Measurements from ENCODE around the gene POLG. TPM values are rescaled to one million over a fixed set of nuclear protein-coding genes. Genes with fewer than 3 reads are reported as not detected.
A peak's percentile ranks its signal among the peaks of the same experiment; 100 is the strongest.

Gene POLG
- total RNA-seq, 1 donor from 2014 or later = 73.5 TPM

DNA sequence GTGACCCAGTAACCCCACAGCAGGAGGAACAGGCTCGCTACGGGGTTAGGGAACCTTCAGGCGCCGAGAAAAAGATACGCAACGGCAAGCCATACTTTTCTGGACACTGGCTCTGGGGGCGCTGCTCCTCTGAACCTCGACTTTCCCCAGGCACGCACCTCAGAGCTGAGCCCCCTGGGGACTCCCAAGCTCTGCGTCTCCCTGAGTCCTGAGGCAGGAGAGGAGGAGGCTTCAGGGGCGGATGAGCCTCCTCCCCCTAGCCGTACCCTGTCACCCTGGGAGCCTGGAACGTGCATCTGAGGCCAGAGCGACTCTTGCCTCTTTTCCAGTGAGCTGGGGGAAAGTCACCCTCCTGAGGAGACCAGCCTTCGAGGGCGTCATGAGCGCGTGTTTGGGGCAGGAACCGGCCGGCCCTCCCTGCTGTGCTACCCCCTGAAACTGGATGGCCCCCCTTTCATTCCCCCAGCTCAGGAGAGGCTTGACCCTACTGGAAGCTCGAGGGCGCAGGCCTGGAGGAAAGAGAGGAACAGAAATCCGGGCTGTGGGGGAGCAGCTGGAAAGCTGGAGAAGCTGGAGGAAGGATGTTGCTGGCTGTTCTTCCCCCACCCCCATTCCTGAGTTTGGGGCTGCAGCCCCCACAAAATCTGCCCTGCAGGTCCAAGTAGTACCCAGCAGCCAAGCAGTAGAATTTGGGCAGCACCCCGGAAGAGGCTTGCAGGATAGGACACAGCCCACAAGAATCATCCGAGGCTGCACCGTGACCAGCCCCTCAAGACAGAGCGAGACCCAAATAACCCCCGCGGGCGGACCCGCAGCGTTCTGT is 25.1 kb upstream of the POLG start:
- H3K9me3 Mint-ChIP-seq = no peaks in the 10 kb centered on the region
- TF ChIP-seq, protein P1, sequence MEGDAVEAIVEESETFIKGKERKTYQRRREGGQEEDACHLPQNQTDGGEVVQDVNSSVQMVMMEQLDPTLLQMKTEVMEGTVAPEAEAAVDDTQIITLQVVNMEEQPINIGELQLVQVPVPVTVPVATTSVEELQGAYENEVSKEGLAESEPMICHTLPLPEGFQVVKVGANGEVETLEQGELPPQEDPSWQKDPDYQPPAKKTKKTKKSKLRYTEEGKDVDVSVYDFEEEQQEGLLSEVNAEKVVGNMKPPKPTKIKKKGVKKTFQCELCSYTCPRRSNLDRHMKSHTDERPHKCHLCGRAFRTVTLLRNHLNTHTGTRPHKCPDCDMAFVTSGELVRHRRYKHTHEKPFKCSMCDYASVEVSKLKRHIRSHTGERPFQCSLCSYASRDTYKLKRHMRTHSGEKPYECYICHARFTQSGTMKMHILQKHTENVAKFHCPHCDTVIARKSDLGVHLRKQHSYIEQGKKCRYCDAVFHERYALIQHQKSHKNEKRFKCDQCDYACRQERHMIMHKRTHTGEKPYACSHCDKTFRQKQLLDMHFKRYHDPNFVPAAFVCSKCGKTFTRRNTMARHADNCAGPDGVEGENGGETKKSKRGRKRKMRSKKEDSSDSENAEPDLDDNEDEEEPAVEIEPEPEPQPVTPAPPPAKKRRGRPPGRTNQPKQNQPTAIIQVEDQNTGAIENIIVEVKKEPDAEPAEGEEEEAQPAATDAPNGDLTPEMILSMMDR (conservative IDR thresholded peaks at IDR 0.05) = no peak
- no peak overlapping the region for H3K4me3 Mint-ChIP-seq
- no peaks in the 10 kb centered on the region for H3K36me3 Mint-ChIP-seq (ENCODE audit: low read depth)
- H3K27ac Mint-ChIP-seq (ENCODE audit: unreplicated experiment) = no peak overlapping the region
- H3K27me3 Mint-ChIP-seq (ENCODE audit: low read depth) = peaks cover 95% of the 10 kb centered on the region
- H3K4me1 Mint-ChIP-seq = peaks cover 21% of the 10 kb centered on the region
- no peak for DNase-seq (ENCODE audit: low read depth, low spot score)

DNA sequence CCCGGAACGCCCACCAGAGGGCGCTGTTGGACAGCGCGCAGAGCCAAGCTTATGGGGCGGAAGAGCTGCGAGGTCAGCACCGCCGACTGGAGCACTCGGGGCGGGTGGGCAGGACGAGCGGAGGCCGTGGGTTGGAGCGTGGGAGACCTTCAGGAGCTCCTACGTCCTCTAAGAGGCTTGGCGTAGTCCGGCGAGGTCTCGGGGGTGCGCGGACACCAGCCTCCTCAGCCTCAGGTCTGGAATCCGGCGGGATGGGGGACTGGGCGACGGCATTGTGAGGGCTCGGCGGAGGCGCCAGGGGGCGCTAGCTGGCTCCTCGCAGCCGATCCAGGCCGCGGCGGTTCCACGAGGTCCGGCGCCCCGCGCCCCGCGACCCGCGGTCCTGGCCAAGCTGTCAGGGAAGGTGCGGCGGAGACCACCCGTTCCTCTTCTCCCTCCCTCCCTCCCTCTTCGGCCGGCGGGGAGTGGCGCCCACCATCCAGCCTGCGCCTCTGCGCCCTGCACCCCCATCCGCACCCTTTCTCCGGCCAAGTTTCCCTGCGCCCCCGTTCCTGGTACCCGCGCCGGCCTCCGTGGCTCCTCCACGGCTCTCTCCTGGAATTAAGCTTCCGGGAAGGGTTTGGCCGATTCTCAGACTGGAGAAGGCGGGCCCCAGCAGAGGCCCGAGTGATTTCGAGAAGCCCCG is 24.3 kb upstream of the POLG start:
- Mint-ChIP-seq H3K27ac (ENCODE audit: unreplicated experiment) (no peak overlapping the region), H3K27me3 (ENCODE audit: low read depth) (peaks cover 94% of the 10 kb centered on the region), H3K4me3 (peak overlapping the region; percentile 64), H3K36me3 (ENCODE audit: low read depth) (no peaks in the 10 kb centered on the region), H3K9me3 (no peaks in the 10 kb centered on the region), H3K4me1 (peaks cover 21% of the 10 kb centered on the region)
- TF ChIP-seq, protein P1 (conservative IDR thresholded peaks at IDR 0.05) = peak; percentile 98
- DNase-seq (ENCODE audit: low read depth, low spot score) = peak; percentile 86

DNA sequence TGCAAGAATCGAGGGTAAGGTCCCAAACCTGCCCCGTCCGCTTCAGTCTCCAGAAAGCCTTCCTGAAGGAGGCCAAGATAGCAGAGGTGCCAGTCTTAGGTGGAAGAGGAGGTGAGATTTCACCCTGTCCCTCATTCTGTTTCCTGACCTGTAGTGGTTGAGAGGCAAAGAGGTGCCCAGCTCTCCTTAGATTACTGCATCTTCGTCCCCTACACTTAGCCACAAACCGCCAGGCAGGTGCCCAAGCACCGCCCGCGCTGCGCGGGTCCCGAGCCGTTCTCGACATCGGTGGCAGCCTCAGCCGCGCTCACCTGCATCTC is 23.8 kb upstream of the POLG start:
- no peak for DNase-seq (ENCODE audit: low read depth, low spot score)
- H3K4me3 Mint-ChIP-seq = peak overlapping the region; percentile 44

DNA sequence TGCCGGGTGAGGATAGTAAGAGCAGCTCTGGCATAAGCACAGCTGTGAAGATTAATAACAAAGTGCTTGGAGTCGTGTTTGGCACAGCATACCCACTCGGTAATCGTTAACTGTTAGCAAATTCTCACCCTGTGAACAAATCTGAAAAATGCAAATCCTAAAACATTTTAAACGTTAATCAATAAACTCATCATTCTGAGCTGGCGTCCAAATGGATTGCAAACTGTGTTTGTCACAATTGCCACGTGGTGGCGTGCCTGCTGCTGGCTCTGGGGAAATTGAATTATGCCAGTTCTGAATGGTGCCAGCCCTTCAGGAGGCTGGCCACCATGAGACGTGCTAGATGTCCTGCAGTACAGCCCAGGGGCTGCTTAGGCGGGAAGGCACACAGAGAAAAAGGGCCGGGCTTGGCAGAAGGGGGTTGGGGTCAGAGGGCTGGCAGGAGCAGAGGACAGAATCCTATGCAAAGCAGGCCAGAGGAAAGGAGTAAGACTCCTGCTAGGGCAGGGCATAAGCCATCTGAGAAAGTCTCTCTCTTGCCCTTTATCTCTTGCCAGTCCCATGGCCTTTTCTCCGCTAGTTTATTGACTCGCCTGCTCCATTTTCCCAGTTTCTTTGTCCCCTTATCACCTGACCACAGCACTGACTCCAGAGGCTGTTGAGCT is 22.1 kb upstream of the POLG start:
- TF ChIP-seq, protein P1 (conservative IDR thresholded peaks at IDR 0.05) = peak; percentile 53
- DNase-seq (ENCODE audit: low read depth, low spot score) = no peak
- Mint-ChIP-seq H3K9me3 (no peaks in the 10 kb centered on the region), H3K36me3 (ENCODE audit: low read depth) (no peaks in the 10 kb centered on the region), H3K27me3 (ENCODE audit: low read depth) (peaks cover 95% of the 10 kb centered on the region), H3K4me1 (peaks cover 16% of the 10 kb centered on the region), H3K27ac (ENCODE audit: unreplicated experiment) (no peak overlapping the region), H3K4me3 (no peak overlapping the region)

More for the DNA sequence above, 23.8 kb upstream of the POLG start:
- Mint-ChIP-seq H3K4me1 (peaks cover 21% of the 10 kb centered on the region), H3K27ac (ENCODE audit: unreplicated experiment) (no peak overlapping the region), H3K27me3 (ENCODE audit: low read depth) (peaks cover 94% of the 10 kb centered on the region), H3K36me3 (ENCODE audit: low read depth) (no peaks in the 10 kb centered on the region), H3K9me3 (no peaks in the 10 kb centered on the region)
- TF ChIP-seq, protein P1 (conservative IDR thresholded peaks at IDR 0.05) = no peak

DNA sequence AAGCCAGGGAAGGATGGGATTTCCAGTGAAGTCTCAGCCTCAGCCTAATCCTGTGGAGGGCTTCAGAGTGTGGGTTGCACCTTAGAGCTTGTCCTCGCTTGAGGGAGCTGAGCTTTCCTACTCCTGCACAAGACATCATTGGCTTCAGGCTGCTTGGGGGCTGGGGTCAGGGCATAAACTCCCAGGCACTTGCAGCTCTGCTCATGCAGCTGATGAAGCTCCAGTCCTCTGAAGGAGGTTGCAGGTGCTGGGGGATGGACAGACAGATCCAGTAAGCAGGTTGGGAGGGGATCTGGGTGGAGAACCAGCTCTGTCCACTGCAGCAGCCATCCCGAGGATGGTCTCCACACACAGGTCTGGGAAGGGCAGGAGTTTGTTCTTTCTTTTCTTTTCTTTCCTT is 19.4 kb upstream of the POLG start:
- H3K27me3 Mint-ChIP-seq (ENCODE audit: low read depth) = peaks cover 78% of the 10 kb centered on the region
- no peaks in the 10 kb centered on the region for H3K9me3 Mint-ChIP-seq
- no peak overlapping the region for H3K4me3 Mint-ChIP-seq
- H3K27ac Mint-ChIP-seq (ENCODE audit: unreplicated experiment) = no peak overlapping the region
- H3K36me3 Mint-ChIP-seq (ENCODE audit: low read depth) = no peaks in the 10 kb centered on the region
- no peaks in the 10 kb centered on the region for H3K4me1 Mint-ChIP-seq
- TF ChIP-seq, protein P1 (conservative IDR thresholded peaks at IDR 0.05) = no peak
- DNase-seq (ENCODE audit: low read depth, low spot score) = no peak

Measured in neural crest cell (in vitro differentiated cells).